Activated naive CD4-positive, alpha-beta T cell treated with anti-CD3 and anti-CD28 coated beads, Interleukin-2, amount 50 U/mL, for 72 hours (primary cell): ENCODE measurements around the gene GYPA. TPM values are rescaled to one million over a fixed set of nuclear protein-coding genes. Genes with fewer than 3 reads are reported as not detected.
A peak's percentile ranks its signal among the peaks of the same experiment; 100 is the strongest.
"Not testable (repeated sequence)": the region's sequence is repeated elsewhere in the genome, so short reads cannot be mapped to it uniquely, and the experiment has no call there.

Experiments used
- ATAC-seq, 2 donors: fragments of 150-1000 bp; cut with Tn5 transposase; 2 replicates each; pipeline ENCODE4 v1.10.0; 2021; ENCODE audit warnings: mild to moderate bottlenecking in 2 of 2, moderate library complexity in 2 of 2
- DNase-seq, 2 donors: peaks; one replicate each; pipeline ENCODE4 v3.0.0; 2021 to 2022; ENCODE audit warnings: low spot score in 2 of 2
- H3K27ac Mint-ChIP-seq, 2 donors: one replicate each; pipeline ENCODE4 v1.8.0; 2022; ENCODE audit warnings: mild to moderate bottlenecking in 2 of 2, mixed read lengths in 2 of 2
- H3K36me3 Mint-ChIP-seq, 2 donors: one replicate each; pipeline ENCODE4 v1.8.0; 2022; ENCODE audit warnings: mixed read lengths in 2 of 2
- H3K9me3 Mint-ChIP-seq, 2 donors: one replicate each; pipeline ENCODE4 v1.8.0; 2022; ENCODE audit warnings: mixed read lengths in 2 of 2
- total RNA-seq, 2 donors: library from RNA; stranded (reverse); gene quantifications; one replicate each; pipeline ENCODE4 v1.2.3, GENCODE V29; 2022

The GYPA gene
- total RNA-seq, 2 donors from 2014 or later, result not detected

- ATAC-seq, H3K36me3 Mint-ChIP-seq, DNase-seq, H3K27ac Mint-ChIP-seq, H3K9me3 Mint-ChIP-seq: not testable (repeated sequence)
Measured at GRCh38 chr4:144082053-144082452, 58.5 kb downstream of the GYPA start.

- not testable (repeated sequence) for ATAC-seq, H3K36me3 Mint-ChIP-seq, H3K27ac Mint-ChIP-seq, H3K9me3 Mint-ChIP-seq, DNase-seq
Measured at GRCh38 chr4:144080135-144080534, 60.4 kb downstream of the GYPA start.

- H3K27ac Mint-ChIP-seq, H3K9me3 Mint-ChIP-seq, ATAC-seq, DNase-seq, H3K36me3 Mint-ChIP-seq: not testable (repeated sequence)
Measured at GRCh38 chr4:144078746-144079145, 61.8 kb downstream of the GYPA start.

GRCh38 chr4:144061556-144061955 lies 79.0 kb downstream of the GYPA start:
- Mint-ChIP-seq H3K27ac (peak overlapping the region in 1 of 2 donors; percentile 38), H3K9me3 (peaks cover 6 to 24% of the 10 kb centered on the region in 2 donors)
- not testable (repeated sequence) for H3K36me3 Mint-ChIP-seq, DNase-seq, ATAC-seq

- H3K36me3 Mint-ChIP-seq, H3K27ac Mint-ChIP-seq, DNase-seq, ATAC-seq: not testable (repeated sequence)
- H3K9me3 Mint-ChIP-seq, result peaks cover 6 to 24% of the 10 kb centered on the region in 2 donors
Measured at GRCh38 chr4:144060234-144060859, 80.2 kb downstream of the GYPA start.

Other genes starting within 250 kb of the GYPA start
- gene GYPE, start 235.2 kb downstream of the GYPA start, total RNA-seq, result under 1 TPM in 1 of 2 donors, not detected in 1; 0.29 TPM
- gene GYPB, start 121.3 kb downstream of the GYPA start, total RNA-seq, result not detected